GM15510 (cell line): ENCODE results near the gene OTOGL.

Experiments used
- POLR2A ChIP-seq: IDR thresholded peaks from 3 replicates; pipeline ENCODE4 v1.6.1; 2011; ENCODE audit warnings: borderline replicate concordance; ENCODE audit not compliant: insufficient read length; ENCODE audit errors: extremely low read depth

Gene OTOGL

DNA sequence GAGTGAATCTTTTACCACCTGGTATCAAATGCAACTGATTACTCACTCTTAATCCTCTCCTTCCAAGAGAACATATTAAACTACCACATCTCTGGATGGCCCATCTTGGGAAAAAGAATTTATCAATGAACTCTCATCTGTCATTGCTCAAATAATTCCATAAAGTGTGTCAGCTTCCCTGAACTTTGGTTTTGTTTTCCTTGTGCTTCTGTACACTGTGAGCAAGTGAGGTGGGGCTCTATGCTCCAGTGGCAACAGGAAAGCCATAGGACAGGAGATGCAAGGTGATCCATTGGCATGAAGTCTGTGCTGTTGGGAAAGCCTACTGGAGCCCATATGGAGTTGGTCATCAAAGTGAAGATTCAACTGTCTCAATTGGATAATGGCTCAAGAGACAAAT, 17.4 kb downstream of the OTOGL start:
- TF ChIP-seq POLR2A = no peak

DNA sequence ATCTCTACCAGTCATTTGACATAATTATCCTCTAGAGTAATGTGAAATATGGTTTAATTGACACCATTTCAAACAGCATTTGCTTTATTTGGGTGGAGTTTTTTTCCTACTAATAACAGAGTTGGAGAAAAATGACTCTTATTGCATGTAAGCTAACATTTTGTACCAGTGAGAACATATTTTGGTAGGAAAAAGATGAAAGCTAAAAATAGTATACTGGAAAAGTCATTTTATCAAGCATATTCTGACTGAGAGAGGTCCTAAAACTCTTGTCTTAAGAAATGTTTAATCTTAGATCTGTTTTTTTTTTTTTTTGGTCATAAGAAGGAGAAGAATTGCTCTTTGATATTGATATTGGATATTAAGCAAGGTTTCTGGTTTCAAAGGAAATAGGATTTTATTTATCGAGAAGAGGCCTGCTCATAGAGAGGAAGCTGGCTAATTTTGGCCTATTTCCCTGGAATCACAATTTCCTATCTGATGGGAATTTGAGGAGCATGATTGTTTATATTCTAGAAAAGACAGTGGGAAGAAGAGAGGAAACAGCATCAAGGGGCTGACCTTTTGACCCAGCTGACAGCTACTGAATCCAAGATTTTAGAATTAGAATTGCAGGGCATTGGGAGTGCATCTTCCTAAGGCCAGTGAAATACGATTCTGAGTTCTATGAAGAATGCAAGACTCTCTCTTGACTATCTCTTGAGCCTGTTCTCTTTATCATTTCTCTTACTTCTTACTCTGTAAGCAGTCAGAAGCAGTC, 19.4 kb downstream of the OTOGL start:
- TF ChIP-seq POLR2A = no peak

DNA sequence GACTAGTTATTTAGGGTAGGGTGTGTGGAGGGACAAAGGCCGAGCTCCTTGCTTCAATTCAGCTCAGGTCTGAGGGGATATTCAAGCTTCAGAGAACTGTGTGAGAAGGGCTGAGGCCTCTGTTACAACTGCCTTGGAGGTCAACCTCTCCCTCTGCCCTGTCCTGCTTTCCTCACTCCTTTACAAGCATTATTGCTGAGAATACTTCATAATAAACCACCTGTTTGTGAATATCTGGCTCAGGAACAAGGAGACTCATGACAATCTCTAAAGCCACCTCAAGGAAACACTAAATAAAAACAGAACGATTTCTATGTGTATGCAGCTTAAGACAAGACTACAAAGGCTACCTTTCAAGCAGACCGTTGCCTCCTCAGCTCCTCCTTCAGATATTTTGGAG, 21.7 kb downstream of the OTOGL start:
- no peak for TF ChIP-seq POLR2A

DNA sequence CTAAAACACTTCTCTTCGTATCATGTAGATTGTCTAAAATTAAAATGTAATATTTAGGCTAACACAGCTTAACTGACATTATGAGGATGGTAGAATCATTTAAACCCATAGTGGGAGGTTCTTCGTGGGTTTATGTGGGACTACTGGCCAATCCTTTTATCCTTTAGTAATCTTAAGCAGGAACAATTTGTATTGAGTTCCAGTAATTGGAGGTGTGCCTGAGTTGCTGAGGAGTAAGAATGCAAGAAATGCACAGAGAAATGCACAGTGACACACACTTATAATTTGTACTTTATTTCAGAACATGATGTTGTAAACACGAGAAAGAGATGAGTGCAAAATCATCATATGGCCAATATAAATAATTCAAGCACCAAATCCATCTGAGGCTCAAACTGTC, 22.3 kb downstream of the OTOGL start:
- TF ChIP-seq POLR2A = no peak

DNA sequence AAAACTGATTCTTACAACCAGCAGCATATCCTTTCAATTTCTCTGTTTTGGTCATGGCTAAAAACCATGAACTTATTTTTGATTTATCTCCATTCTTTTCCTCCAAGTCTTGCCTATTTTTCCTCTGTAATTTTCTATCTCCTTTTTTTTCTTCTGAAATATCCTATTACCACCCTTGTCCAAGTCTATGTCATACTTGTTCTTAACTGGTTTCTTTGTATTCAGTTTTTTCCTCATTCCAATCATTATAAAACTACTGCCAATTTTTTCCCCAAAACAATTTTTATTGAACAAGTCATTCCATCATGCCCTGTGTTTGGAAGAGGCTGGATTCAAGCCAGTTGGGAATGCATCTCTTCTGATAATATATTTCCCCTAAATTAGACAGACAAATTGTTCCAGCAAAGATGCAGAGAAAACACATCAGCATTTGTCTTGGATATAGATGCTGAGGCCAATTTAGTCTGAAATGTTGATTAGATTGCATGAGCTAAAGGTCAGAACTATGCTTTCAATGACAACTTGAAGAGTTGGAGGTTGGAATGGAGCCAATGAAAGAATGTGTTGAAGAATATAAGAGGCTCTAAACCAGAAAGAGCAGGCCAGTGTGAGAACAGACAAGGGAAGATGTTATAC, 30.7 kb downstream of the OTOGL start:
- no peak for TF ChIP-seq POLR2A

DNA sequence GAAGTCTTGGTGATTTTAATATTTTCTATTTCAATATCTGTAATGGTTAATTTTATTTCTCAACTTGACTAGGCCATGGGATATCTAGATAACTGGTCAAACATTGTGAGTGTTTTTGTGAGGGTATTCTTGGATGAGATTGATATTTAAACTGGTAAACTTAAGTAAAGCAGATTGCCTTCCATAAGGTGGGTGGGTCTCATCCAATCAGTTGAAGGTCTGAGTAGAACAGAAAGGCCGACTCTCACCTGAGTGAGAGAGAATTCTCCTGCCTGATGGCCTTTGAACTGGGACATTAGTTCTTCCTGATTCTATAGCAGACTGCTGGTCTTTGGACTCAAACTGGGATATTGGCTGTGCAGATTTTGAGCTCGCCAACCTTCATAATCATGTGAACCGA, 36.3 kb downstream of the OTOGL start:
- TF ChIP-seq POLR2A = no peak

DNA sequence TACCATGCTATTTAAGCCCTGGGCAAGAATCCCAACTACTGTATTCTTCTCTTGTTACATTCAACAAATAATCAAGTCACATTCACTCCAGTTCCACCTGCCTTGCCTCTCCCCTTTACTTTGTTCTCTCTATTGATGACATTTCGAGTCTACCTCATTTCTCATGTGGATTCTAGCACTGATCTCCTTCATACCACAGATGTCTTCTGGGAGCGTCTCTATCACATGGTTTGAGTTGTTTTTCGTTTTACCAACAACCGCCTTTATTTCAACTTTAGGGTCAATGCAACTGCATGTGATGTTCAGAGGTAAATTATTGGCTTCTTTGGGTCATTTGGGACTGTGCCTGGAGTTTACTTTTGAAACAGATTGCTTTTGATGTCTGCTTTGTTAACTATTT, 40.7 kb downstream of the OTOGL start:
- no peak for TF ChIP-seq POLR2A

DNA sequence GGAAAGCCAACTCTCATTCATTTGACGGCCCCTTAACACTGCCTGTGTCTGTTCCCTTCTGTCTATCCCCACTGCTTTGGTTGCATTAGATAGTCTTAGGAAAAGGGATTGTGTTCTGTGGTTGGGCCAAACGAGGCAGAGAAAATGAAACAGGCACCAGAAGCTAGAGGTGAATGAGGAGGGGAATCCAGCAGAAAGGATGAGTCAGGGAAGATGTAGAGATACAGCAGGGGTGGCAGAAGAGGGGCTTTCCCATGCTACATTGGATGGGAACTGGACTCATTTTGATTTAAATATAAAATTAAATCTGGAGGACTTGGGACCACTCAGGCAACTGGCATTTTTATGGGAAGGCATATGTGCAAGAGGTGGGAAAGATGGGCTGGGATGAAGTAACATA, 43.3 kb downstream of the OTOGL start:
- no peak for TF ChIP-seq POLR2A

DNA sequence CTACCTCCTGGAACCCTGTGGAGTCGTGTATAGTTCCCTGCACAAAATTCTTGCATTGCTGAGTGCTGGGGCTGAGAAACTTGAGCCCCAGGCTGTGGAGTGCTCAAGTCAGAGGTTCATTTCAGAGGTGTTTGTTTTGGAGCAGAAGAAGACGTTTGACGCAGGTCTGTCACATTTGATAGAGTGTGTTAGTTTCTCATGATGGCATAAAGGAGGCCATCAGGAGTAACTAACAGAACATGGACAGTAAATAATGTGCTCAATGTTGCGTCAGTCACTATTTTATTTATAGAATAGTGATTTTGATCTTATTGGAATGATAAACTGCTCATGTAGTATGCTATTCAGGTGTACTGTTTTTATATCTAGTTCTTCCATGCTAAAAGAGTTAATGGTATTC, 44.2 kb downstream of the OTOGL start:
- TF ChIP-seq POLR2A = no peak

DNA sequence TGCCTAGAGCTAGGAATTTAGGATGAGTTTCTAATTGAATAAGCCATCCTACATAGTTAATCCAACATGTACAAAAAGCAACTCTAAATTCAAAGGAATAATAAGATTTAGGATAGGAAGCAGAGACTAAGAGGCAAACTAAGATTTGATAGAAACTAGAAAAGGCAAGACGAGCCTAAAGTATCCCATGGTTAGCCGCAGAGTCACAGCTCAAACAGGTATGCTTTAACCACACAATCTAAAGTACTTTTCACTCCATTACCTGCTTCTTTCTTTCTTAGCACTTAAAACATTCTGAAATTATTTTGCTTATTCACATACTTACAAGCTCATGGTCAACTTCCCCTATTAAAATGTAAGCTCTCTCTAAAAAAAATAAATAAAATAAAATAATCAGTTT, 51.8 kb downstream of the OTOGL start:
- no peak for TF ChIP-seq POLR2A

DNA sequence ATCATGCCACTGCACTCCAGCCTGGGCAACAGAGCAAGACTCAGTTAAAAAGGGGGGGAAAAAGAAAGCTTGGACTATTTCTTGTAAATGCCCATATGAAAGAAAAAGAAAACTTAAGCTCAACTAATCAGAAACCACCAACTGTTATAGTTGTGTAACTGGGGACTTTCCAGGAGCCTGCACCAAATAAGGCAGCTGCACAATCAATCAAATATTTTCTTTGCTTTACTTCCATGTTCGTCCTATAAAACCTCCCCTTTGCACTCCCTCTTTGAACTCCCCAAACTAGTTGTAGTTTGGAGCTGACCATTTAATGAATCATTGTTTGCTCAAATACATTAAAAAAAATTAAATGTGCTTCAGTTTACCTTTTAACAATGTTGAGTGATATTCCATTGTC, 54.9 kb downstream of the OTOGL start:
- no peak for TF ChIP-seq POLR2A

DNA sequence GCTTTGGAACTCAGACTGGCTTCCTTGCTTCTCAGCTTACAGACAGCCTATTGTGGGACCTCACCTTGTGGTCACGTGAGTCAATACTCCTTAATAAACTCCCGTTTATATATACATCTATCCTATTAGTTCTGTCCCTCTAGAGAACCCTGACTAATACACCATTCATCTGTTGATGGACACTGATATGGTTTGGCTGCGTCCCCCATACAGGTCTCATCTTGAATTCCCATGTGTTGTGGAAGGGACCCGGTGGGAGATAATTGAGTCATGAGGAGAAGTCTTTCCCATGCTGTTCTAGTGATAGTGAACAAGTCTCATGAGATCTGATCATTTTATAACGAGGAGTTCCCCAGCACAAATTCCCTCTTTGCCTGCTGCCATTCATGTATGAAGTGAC, 57.0 kb downstream of the OTOGL start:
- TF ChIP-seq POLR2A = no peak

DNA sequence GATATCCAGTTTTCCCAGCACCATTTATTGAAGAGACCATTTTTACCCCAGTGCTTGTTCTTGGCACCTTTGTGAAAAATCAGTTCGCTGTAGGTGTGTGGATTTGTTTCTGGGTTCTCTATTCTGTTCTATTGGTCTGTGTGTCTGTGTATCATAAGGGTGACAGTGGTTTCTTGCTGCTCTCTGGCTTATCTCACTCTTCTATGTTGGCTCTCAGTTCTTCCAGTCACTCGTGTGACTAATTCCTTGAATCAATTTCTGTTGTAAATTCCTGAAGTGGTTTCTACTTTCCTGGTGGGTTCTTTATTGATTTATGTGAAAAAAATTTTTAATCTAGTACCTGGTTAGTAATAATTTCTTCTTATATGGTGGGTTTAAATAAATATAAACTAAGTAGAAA, 58.3 kb downstream of the OTOGL start:
- TF ChIP-seq POLR2A = no peak

DNA sequence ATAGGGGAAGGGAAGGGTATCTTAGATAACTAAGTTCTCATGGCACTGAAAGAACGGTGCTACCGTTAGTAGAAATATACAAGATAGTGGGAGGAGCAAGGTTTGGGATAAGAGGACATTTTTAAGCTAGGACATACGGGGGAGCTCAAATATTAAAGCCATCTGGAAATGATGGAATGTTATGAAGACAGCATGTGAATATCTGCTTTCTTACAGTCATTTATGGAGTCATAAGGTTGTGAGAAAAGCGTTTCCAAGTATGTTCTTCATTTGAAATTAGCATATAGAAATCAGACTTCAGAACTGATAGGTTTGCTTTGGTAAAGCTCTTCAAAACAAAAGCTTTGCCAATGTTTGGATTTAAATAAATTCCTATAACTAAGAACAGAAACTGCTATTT, 62.3 kb downstream of the OTOGL start:
- TF ChIP-seq POLR2A = no peak

DNA sequence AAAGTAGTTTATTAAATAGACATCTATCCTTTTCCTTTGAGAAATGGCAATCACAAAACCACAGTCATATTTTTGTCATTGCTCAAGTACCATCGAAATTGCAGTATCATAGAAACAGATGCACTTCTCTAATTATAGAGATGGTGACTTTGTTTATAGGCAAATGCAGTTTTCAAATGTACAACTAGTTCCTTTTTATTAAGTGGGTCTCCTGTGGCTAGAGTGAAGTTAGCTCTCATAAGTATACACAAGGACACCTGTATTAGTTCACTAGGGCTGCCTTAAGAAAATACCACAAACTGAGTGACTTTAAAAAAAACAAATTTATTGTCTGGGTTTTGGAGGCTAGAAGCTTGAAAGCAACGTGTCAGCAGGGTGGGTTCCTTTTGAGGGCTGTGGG, 62.8 kb downstream of the OTOGL start:
- TF ChIP-seq POLR2A = no peak

DNA sequence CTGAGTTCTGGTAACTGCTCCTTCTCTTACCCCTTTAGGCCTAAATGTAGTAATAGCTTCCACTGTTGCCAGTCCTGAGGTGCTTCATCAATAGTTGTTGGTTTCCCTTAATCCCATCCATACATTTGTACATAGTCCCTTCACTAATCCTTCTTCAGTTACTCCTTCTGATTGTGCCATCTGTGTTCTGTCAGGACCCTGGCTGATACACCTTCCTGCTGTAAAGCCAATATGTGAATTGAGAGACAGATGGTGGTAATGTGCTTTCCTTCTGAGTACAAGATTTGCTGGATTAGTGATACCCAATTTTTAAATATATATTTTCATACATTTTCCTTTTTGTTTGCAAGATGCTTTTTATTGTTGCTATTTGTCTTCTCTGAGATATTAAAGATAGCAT, 66.4 kb downstream of the OTOGL start:
- TF ChIP-seq POLR2A = no peak

DNA sequence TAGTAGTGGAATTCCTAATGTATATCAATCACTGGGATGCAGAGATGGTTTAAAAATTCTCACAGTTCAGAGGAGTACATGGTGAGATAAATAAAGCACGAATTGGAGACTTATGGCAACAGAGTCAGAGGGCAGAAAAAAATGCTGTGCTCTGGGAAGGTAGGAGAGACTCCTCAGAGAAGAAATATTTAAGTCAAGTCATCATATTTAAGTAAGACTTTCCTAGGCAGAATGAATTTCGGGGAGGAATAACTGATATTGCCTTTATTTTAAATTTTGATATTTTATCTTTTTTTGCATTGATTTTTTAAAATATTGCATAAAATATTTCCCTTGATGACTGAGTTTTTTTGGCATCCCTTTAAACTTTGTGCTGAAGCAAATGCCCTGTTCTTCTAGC, 67.4 kb downstream of the OTOGL start:
- no peak for TF ChIP-seq POLR2A

DNA sequence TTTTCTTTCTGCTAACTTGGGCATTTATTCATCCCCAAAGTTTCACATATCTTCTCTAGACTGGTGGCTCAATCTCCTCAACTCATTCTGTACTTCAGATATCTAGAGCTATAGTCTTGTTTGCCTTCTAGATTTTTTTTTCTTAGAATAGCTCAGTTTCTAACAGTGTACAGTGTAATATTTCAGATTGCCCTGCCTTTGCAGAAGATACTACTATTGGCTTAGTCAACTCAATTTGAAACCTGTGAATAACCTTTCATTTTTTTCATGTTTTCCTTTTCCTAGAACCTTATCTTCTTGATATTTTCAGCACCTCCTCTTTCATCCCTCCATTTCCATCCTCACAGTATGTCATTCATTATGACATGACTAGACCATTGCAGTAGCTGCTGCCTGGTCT, 69.6 kb downstream of the OTOGL start:
- TF ChIP-seq POLR2A = no peak

DNA sequence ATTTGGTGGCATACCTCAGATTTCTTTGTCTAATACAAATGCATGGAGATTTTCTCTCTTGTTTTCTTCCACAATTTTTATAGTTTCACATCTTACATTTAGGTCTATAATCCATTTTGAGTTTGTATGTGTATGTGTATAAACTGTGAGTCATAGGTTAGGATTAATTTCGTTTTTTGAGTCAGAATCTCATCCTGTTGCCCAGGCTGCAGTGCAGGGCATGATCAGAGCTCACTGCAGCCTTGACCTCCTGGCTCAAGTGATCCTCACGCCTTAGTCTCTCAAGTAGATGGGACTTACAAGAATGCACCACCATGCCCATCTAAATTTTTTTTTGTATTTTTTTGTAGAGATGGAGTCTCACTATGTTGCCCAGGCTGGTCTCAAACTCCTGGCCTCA, 71.6 kb downstream of the OTOGL start:
- no peak for TF ChIP-seq POLR2A
